ENCODE data around the gene TENT5C. TPM values are rescaled to one million over a fixed set of nuclear protein-coding genes. Genes with fewer than 3 reads are reported as not detected.
A peak's percentile ranks its signal among the peaks of the same experiment; 100 is the strongest.

TENT5C gene
- total and polyA plus RNA-seq, 9 of the 15 experiments (the other 6 are each of a cell fraction or from before 2014, with no cell fraction given), result 1.8 to 7.7 (median 4.0) TPM

DNA sequence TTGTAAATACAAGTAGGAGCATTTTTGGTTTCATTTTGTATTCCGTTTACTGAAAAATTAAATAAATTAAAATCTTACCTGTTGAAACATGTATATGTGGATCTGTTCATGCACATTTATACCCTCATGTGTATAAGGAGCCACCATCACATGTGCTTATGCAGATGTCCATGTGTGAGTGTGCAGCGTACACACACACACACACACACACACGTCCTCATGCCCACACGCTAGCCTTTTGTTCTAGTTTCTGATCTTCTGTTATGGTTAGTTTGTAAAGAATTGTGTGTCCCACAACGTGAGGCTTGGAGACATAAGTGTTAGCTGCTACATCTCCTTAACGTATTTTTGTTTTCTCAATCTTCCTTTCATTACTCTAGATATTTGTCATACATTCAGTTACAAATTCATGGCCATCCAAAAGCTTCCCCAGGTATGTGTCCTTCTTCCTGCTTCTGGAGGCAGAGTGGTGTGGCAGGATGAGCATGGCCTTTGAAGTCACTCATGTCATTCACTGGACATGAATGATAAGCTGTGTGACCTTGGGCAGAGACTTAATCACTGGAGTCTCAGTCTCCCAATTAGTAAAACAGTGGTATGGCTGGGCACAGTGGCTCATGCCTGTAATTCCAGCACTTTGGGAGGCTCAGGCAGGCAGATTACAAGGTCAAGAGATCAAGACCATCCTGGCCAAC lies 54.6 kb downstream of the TENT5C start:
- ChIA-PET CTCF (ENCODE audit: low intra/inter-chr PET ratio) (no interaction called here), POLR2A (interaction anchor here (0.6 to 1.9 kb wide), 15 partner anchors 8 to 1980 kb away, joined by 3 to 9 read pairs (median 4); partner anchors contain the start of gene TENT5C)
- H2AFZ ChIP-seq (ENCODE audit: low read depth, low read length), result peak overlapping the region; percentile 44
- H4K20me1 ChIP-seq (replicated peaks; ENCODE audit: control insufficient read depth, insufficient read depth, low read length), result no peaks in the 10 kb centered on the region
- 23% methylated on average over 6 of the region's 6 CpGs for WGBS (ENCODE audit: insufficient coverage, low coverage, missing lambda C conversion rate)
- H3K27ac ChIP-seq (ENCODE audit: extremely low read depth, low read depth, low read length), result peak overlapping the region; percentile 62
- intact Hi-C loops (cut with micrococcal nuclease), result loop anchor here (1.0 to 2.0 kb wide), 2 partner anchors 15 to 48 kb away; no protein-coding TSS in a partner anchor
- no peak overlapping the region for H3K4me3 ChIP-seq
- ATAC-seq (no peak), FAIRE-seq (no peak), DNase-seq (ENCODE audit: extremely low read depth in 1 of 4, low spot score in 3 of 4) (peak in 2 of 4 experiments; percentile 53 to 68)
- no peaks in the 10 kb centered on the region for H3K79me2 ChIP-seq (ENCODE audit: control insufficient read depth, insufficient read depth, low read length)
- H3K9me1 ChIP-seq (ENCODE audit: control insufficient read depth, insufficient read depth, low read length), result no peaks in the 10 kb centered on the region
- peak overlapping the region; percentile 67 for H3K4me2 ChIP-seq (ENCODE audit: insufficient read depth, low read length)
- no peaks in the 10 kb centered on the region for H3K27me3 ChIP-seq (ENCODE audit: control insufficient read depth in 2 of 2, insufficient read depth in 2 of 2, low read length in 2 of 2)
- peaks cover 44 to 71% of the 10 kb centered on the region in 2 experiments for H3K4me1 ChIP-seq (replicated peaks in 1 of 2; ENCODE audit: control insufficient read depth in 2 of 2, insufficient read depth in 2 of 2, low read length in 2 of 2)
- H3K9me3 ChIP-seq (replicated peaks; ENCODE audit: control insufficient read depth, insufficient read depth, low read depth, low read length), result no peaks in the 10 kb centered on the region
- H3K36me3 ChIP-seq (ENCODE audit: control insufficient read depth, insufficient read depth, low read length), result no peaks in the 10 kb centered on the region
- in situ Hi-C loops (cut with MboI), result no loop called here
- no TSS peak for BruUV-seq (replicated peaks)
- H3K9ac ChIP-seq (ENCODE audit: insufficient read depth in 1 of 2, low read depth in 2 of 2, low read length in 2 of 2), result peak overlapping the region; percentile 1 to 35; a peak in 2 of 4 replicates
- TF ChIP-seq CGGBP1 (CRISPR knock-in tag; IDR thresholded peaks at IDR 0.05) (no peak), ZNF592 (IDR thresholded peaks at IDR 0.05) (peak; percentile 17; the same call in 1 of the 2 replicates), KAT2B (IDR thresholded peaks at IDR 0.05; ENCODE audit: low read depth, low read length) (no peak), RBM25 (IDR thresholded peaks at IDR 0.05; ENCODE audit: low read depth, low read length, severe bottlenecking) (no peak), NR0B1 (IDR thresholded peaks at IDR 0.05; ENCODE audit: partially characterized antibody) (no peak), NCOR1 (IDR thresholded peaks at IDR 0.05) (no peak), PML (IDR thresholded peaks at IDR 0.05; ENCODE audit: low read length) (no peak), POLR2B (IDR thresholded peaks at IDR 0.05; ENCODE audit: low read depth, partially characterized antibody) (no peak), TRIM24 (IDR thresholded peaks at IDR 0.05) (no peak), POLR2AphosphoS2 (IDR thresholded peaks at IDR 0.05; ENCODE audit: low read length) (no peak)
- TF ChIP-seq, protein P1, sequence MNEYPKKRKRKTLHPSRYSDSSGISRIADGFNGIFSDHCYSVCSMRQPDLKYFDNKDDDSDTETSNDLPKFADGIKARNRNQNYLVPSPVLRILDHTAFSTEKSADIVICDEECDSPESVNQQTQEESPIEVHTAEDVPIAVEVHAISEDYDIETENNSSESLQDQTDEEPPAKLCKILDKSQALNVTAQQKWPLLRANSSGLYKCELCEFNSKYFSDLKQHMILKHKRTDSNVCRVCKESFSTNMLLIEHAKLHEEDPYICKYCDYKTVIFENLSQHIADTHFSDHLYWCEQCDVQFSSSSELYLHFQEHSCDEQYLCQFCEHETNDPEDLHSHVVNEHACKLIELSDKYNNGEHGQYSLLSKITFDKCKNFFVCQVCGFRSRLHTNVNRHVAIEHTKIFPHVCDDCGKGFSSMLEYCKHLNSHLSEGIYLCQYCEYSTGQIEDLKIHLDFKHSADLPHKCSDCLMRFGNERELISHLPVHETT (CRISPR knock-in tag; conservative IDR thresholded peaks at IDR 0.05 in 1 of 2, IDR thresholded peaks at IDR 0.05 in 1 of 2), result no peak
- TF ChIP-seq, protein P2, sequence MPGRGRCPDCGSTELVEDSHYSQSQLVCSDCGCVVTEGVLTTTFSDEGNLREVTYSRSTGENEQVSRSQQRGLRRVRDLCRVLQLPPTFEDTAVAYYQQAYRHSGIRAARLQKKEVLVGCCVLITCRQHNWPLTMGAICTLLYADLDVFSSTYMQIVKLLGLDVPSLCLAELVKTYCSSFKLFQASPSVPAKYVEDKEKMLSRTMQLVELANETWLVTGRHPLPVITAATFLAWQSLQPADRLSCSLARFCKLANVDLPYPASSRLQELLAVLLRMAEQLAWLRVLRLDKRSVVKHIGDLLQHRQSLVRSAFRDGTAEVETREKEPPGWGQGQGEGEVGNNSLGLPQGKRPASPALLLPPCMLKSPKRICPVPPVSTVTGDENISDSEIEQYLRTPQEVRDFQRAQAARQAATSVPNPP (IDR thresholded peaks at IDR 0.05; ENCODE audit: borderline replicate concordance, insufficient read depth, insufficient read length), result no peak

All from K562 (cell line).